Chondrocyte (in vitro differentiated cells): ENCODE measurements around the gene LBX1. TPM values are rescaled to one million over a fixed set of nuclear protein-coding genes. Genes with fewer than 3 reads are reported as not detected.

Experiments
- DNase-seq: peaks from one replicate; pipeline ENCODE4 v3.0.0; 2021; ENCODE audit warnings: mixed read lengths, low spot score
- H3K27ac Mint-ChIP-seq: one replicate; pipeline ENCODE4 v1.8.0; 2021; ENCODE audit warnings: mild to moderate bottlenecking, moderate library complexity, mixed read lengths; ENCODE audit not compliant: unreplicated experiment
- H3K27me3 Mint-ChIP-seq: 2 replicates; pipeline ENCODE4 v1.8.0; 2021; ENCODE audit warnings: low read depth, mixed read lengths
- H3K36me3 Mint-ChIP-seq: 2 replicates; pipeline ENCODE4 v1.8.0; 2021; ENCODE audit warnings: low read depth, mixed read lengths
- H3K4me1 Mint-ChIP-seq: 2 replicates; pipeline ENCODE4 v1.8.0; 2021; ENCODE audit warnings: low read depth, mild to moderate bottlenecking, mixed read lengths
- H3K4me3 Mint-ChIP-seq: one replicate; pipeline ENCODE4 v1.8.0; 2021; ENCODE audit warnings: mild to moderate bottlenecking, moderate library complexity, mixed read lengths; ENCODE audit not compliant: unreplicated experiment
- H3K9me3 Mint-ChIP-seq: 2 replicates; pipeline ENCODE4 v1.8.0; 2021; ENCODE audit warnings: low read depth, mixed read lengths
- CTCF ChIP-seq: fragments of 200-600 bp; sonication (generic); IDR thresholded peaks from 2 replicates; pipeline ENCODE4 v1.5.0; 2021; ENCODE audit warnings: antibody characterized with exemption, mild to moderate bottlenecking, moderate library complexity
- total RNA-seq: library from RNA; stranded (reverse); gene quantifications from 3 replicates; pipeline ENCODE4 v1.2.1, GENCODE V29; 2021

Gene LBX1
- total RNA-seq, 1 donor from 2014 or later: not detected

- Mint-ChIP-seq H3K27me3 (peaks cover 86% of the 10 kb centered on the region), H3K4me1 (peaks cover 21% of the 10 kb centered on the region), H3K27ac (no peak overlapping the region), H3K9me3 (no peaks in the 10 kb centered on the region), H3K4me3 (no peak overlapping the region), H3K36me3 (peaks cover 1% of the 10 kb centered on the region)
- no peak for TF ChIP-seq CTCF
- DNase-seq: no peak
Observed at GRCh38 chr10:101219946-101220451, 9.3 kb downstream of the LBX1 start.

- Mint-ChIP-seq H3K27me3 (peaks cover 88% of the 10 kb centered on the region), H3K4me3 (no peak overlapping the region), H3K27ac (no peak overlapping the region), H3K36me3 (no peaks in the 10 kb centered on the region), H3K9me3 (no peaks in the 10 kb centered on the region), H3K4me1 (peaks cover 23% of the 10 kb centered on the region)
- no peak for TF ChIP-seq CTCF
- no peak for DNase-seq
Observed at GRCh38 chr10:101219139-101219945, 9.9 kb downstream of the LBX1 start.

- H3K27ac Mint-ChIP-seq: no peak overlapping the region
- no peaks in the 10 kb centered on the region for H3K36me3 Mint-ChIP-seq
- no peaks in the 10 kb centered on the region for H3K9me3 Mint-ChIP-seq
- no peak for DNase-seq
- no peak for TF ChIP-seq CTCF
- peaks cover 89% of the 10 kb centered on the region for H3K27me3 Mint-ChIP-seq
- H3K4me3 Mint-ChIP-seq: no peak overlapping the region
- H3K4me1 Mint-ChIP-seq: peaks cover 29% of the 10 kb centered on the region
Observed at GRCh38 chr10:101218351-101219138, 10.7 kb downstream of the LBX1 start.

- H3K4me1 Mint-ChIP-seq: peaks cover 25% of the 10 kb centered on the region
- H3K27ac Mint-ChIP-seq: no peak overlapping the region
- no peaks in the 10 kb centered on the region for H3K36me3 Mint-ChIP-seq
- H3K4me3 Mint-ChIP-seq: no peak overlapping the region
- no peak for DNase-seq
- no peaks in the 10 kb centered on the region for H3K9me3 Mint-ChIP-seq
- peak; percentile 75 for TF ChIP-seq CTCF
- peaks cover 82% of the 10 kb centered on the region for H3K27me3 Mint-ChIP-seq
Observed at GRCh38 chr10:101217450-101218281, 11.6 kb downstream of the LBX1 start.

GRCh38 chr10:101217044-101217425 is 12.2 kb downstream of the LBX1 start:
- H3K4me3 Mint-ChIP-seq: no peak overlapping the region
- DNase-seq: no peak

More at GRCh38 chr10:101217044-101217425, 12.2 kb downstream of the LBX1 start:
- peaks cover 83% of the 10 kb centered on the region for H3K27me3 Mint-ChIP-seq
- no peaks in the 10 kb centered on the region for H3K36me3 Mint-ChIP-seq
- peaks cover 23% of the 10 kb centered on the region for H3K4me1 Mint-ChIP-seq
- no peak overlapping the region for H3K27ac Mint-ChIP-seq
- H3K9me3 Mint-ChIP-seq: no peaks in the 10 kb centered on the region
- TF ChIP-seq CTCF: no peak
